C4-2B (cell line): Measurements from ENCODE around the gene FRMPD3.
A peak's percentile ranks its signal among the peaks of the same experiment; 100 is the strongest.
"Not testable (repeated sequence)": the region's sequence is repeated elsewhere in the genome, so short reads cannot be mapped to it uniquely, and the experiment has no call there.

Experiments
- H3K27ac ChIP-seq: fragments of 450-650 bp; 2 replicates; pipeline ENCODE4 v1.5.1; 2017
- CTCF ChIP-seq: fragments of 450-650 bp; conservative IDR thresholded peaks from 2 replicates; pipeline ENCODE4 v1.5.1; 2017; ENCODE audit warnings: mild to moderate bottlenecking
- ZFX ChIP-seq: fragments of 450-650 bp; IDR thresholded peaks from 2 replicates; pipeline ENCODE4 v1.6.1; 2017

Gene FRMPD3

GRCh38 chrX:107454302-107454701 is 4.8 kb downstream of the FRMPD3 start:
- no peak overlapping the region for H3K27ac ChIP-seq
- TF ChIP-seq CTCF (no peak), ZFX (no peak)

GRCh38 chrX:107457289-107457688 is 7.8 kb downstream of the FRMPD3 start:
- no peak overlapping the region for H3K27ac ChIP-seq
- TF ChIP-seq ZFX (no peak), CTCF (no peak)

GRCh38 chrX:107465932-107466620 is 16.6 kb downstream of the FRMPD3 start:
- TF ChIP-seq CTCF (no peak), ZFX (no peak)
- H3K27ac ChIP-seq: no peak overlapping the region

- TF ChIP-seq ZFX: no peak
- TF ChIP-seq CTCF: no peak
- no peak overlapping the region for H3K27ac ChIP-seq
Measured at GRCh38 chrX:107467271-107467670, 17.8 kb downstream of the FRMPD3 start.

- TF ChIP-seq CTCF: no peak
- TF ChIP-seq ZFX: no peak
- H3K27ac ChIP-seq: no peak overlapping the region
Measured at GRCh38 chrX:107470198-107470597, 20.7 kb downstream of the FRMPD3 start.

- H3K27ac ChIP-seq: no peak overlapping the region
- no peak for TF ChIP-seq ZFX
- 0 out of 2 replicates have a peak, but pooled peaks have one; percentile 9 for TF ChIP-seq CTCF
Measured at GRCh38 chrX:107470971-107471370, 21.5 kb downstream of the FRMPD3 start.

GRCh38 chrX:107471420-107471819 is 22.0 kb downstream of the FRMPD3 start:
- H3K27ac ChIP-seq: not testable (repeated sequence)

- TF ChIP-seq CTCF: no peak
- no peak for TF ChIP-seq ZFX
- H3K27ac ChIP-seq: no peak overlapping the region
Measured at GRCh38 chrX:107477406-107477805, 28.0 kb downstream of the FRMPD3 start.
